SK-N-SH (cell line): ENCODE results near the gene SLC22A4. TPM values are rescaled to one million over a fixed set of nuclear protein-coding genes. Genes with fewer than 3 reads are reported as not detected.

Source experiments
- CTCF ChIA-PET: fragments of 300-600, 350-600 bp; formaldehyde crosslinking; extraction: SDS; loops from one replicate; lab custom pipeline; 2021; lab: Yijun Ruan, JAX
- POLR2A ChIA-PET: fragments of 350-600 bp; sonication (Branson Sonifier 250); formaldehyde crosslinking; extraction: SDS; loops from one replicate; lab custom pipeline; 2020; ENCODE audit warnings: antibody characterized with exemption, inconsistent platforms; lab: Yijun Ruan, JAX
- DNase-seq: peaks from one replicate; pipeline ENCODE4 v3.0.0; 2012
- H2AFZ ChIP-seq: fragments of 200-600 bp; sonication (generic); 2 replicates; pipeline ENCODE4 v1.8.1; 2016; ENCODE audit warnings: antibody characterized with exemption, mild to moderate bottlenecking, low read depth
- H3F3A ChIP-seq: fragments of 200-600 bp; sonication (generic); replicated peaks from 2 replicates; pipeline ENCODE3; 2016; ENCODE audit warnings: antibody characterized with exemption, mild to moderate bottlenecking; ENCODE audit not compliant: insufficient read depth
- H3K27ac ChIP-seq, 2 experiments: fragments of 200-500 bp in 1 of 2; fragments of 200-600 bp in 1 of 2; sonication (Bioruptor generic) in 1 of 2; sonication (generic), shearing (Covaris generic) in 1 of 2; 2 replicates each; pipeline versions ENCODE4 v1.5.1 to v1.6.1; 2014 to 2016; ENCODE audit warnings: low read depth in 2 of 2, inconsistent platforms in 1 of 2, low read length in 1 of 2, mild to moderate bottlenecking in 1 of 2, mixed read lengths in 1 of 2
- H3K27me3 ChIP-seq: fragments of 200-600 bp; sonication (generic), shearing (Covaris generic); 2 replicates; pipeline ENCODE4 v1.6.1; 2016; ENCODE audit warnings: mixed run types; ENCODE audit not compliant: insufficient read depth
- H3K36me3 ChIP-seq, 2 experiments: fragments of 200-500 bp in 1 of 2; fragments of 200-600 bp in 1 of 2; sonication (Bioruptor generic) in 1 of 2; sonication (generic) in 1 of 2; replicated peaks in 1 of 2; 2 replicates each; pipeline versions ENCODE3 to v1.5.1; 2014 to 2016; ENCODE audit warnings: low read length in 1 of 2, mild to moderate bottlenecking in 1 of 2; ENCODE audit not compliant: insufficient read depth in 2 of 2, control insufficient read depth in 1 of 2
- H3K4me1 ChIP-seq, 2 experiments: fragments of 200-500 bp in 1 of 2; fragments of 200-600 bp in 1 of 2; sonication (Bioruptor generic) in 1 of 2; sonication (generic), shearing (Covaris generic) in 1 of 2; 2 replicates each; pipeline versions ENCODE4 v1.5.1 to v1.6.1; 2014 to 2016; ENCODE audit warnings: low read depth in 1 of 2, low read length in 1 of 2, mixed run types in 1 of 2; ENCODE audit not compliant: insufficient read depth in 2 of 2, control insufficient read depth in 1 of 2
- H3K4me2 ChIP-seq: fragments of 200-600 bp; sonication (generic), shearing (Covaris generic); 2 replicates; pipeline ENCODE4 v1.6.1; 2017; ENCODE audit warnings: mixed run types
- H3K4me3 ChIP-seq, 2 experiments: fragments of 200-500 bp in 1 of 2; fragments of 200-600 bp in 1 of 2; sonication (Bioruptor generic) in 1 of 2; sonication (generic), shearing (Covaris generic) in 1 of 2; 2 replicates each; pipeline versions ENCODE4 v1.5.1 to v1.8.1; 2014 to 2016; ENCODE audit warnings: low read depth in 2 of 2, inconsistent platforms in 1 of 2, low read length in 1 of 2, mild to moderate bottlenecking in 1 of 2, mixed read lengths in 1 of 2, moderate library complexity in 1 of 2
- H3K79me2 ChIP-seq: fragments of 200-600 bp; sonication (generic); 2 replicates; pipeline ENCODE4 v1.8.1; 2017; ENCODE audit warnings: mild to moderate bottlenecking; ENCODE audit not compliant: insufficient read depth
- H3K9ac ChIP-seq: fragments of 200-600 bp; sonication (generic); 2 replicates; pipeline ENCODE4 v1.6.1; 2017; ENCODE audit warnings: mixed run types
- H3K9me2 ChIP-seq: fragments of 200-600 bp; sonication (generic); 2 replicates; pipeline ENCODE4 v1.6.1; 2017; ENCODE audit warnings: mixed run types
- H3K9me3 ChIP-seq: fragments of 200-600 bp; sonication (generic); 2 replicates; pipeline ENCODE4 v1.6.1; 2017; ENCODE audit warnings: mixed run types, mild to moderate bottlenecking, moderate library complexity
- H4K20me1 ChIP-seq: fragments of 200-600 bp; sonication (generic); 2 replicates; pipeline ENCODE4 v1.6.1; 2017; ENCODE audit warnings: mild to moderate bottlenecking, mixed run types; ENCODE audit not compliant: insufficient read depth
- CHD2 ChIP-seq: fragments of 150-350 bp; IDR thresholded peaks from 2 replicates; pipeline ENCODE4 v1.6.1; 2018; ENCODE audit warnings: low read length; ENCODE audit not compliant: partially characterized antibody
- CTCF ChIP-seq: fragments of 200-600 bp; sonication (generic); IDR thresholded peaks from 2 replicates; pipeline ENCODE4 v1.6.1; 2017; ENCODE audit warnings: antibody characterized with exemption, mild to moderate bottlenecking, moderate library complexity
- FOXJ3 ChIP-seq: sonication (generic); formaldehyde crosslinking; IDR thresholded peaks from 2 replicates; pipeline ENCODE4 v1.5.1; 2020; ENCODE audit warnings: mild to moderate bottlenecking, missing genetic modification reagents
- FOXM1 ChIP-seq: IDR thresholded peaks from 2 replicates; pipeline ENCODE4 v1.4.0; 2012; ENCODE audit warnings: low read depth, mild to moderate bottlenecking
- GABPA ChIP-seq: IDR thresholded peaks from 2 replicates; pipeline ENCODE4 v1.4.0; 2012; ENCODE audit warnings: low read depth, mild to moderate bottlenecking
- GATA2 ChIP-seq: sonication (generic); formaldehyde crosslinking; IDR thresholded peaks from 2 replicates; pipeline ENCODE4 v1.5.0; 2020; ENCODE audit warnings: mild to moderate bottlenecking, missing genetic modification reagents
- IRF3 ChIP-seq: fragments of 150-350 bp; IDR thresholded peaks from 2 replicates; pipeline ENCODE4 v1.6.1; 2016; ENCODE audit warnings: mild to moderate bottlenecking, low read depth, low read length
- JUND ChIP-seq: IDR thresholded peaks from 2 replicates; pipeline ENCODE4 v1.4.0; 2012
- MEF2A ChIP-seq: IDR thresholded peaks from 2 replicates; pipeline ENCODE4 v1.4.0; 2012; ENCODE audit warnings: low read depth, borderline replicate concordance
- NRF1 ChIP-seq: IDR thresholded peaks from 2 replicates; pipeline ENCODE4 v1.6.1; 2012; ENCODE audit warnings: low read depth, mild to moderate bottlenecking, low read length
- POLR2AphosphoS5 ChIP-seq: IDR thresholded peaks from 2 replicates; pipeline ENCODE4 v1.6.1; 2012; ENCODE audit warnings: low read depth, low read length
- REST ChIP-seq: IDR thresholded peaks from 2 replicates; pipeline ENCODE4 v1.6.1; 2012; ENCODE audit warnings: mild to moderate bottlenecking, low read depth, low read length, moderate library complexity
- RFX5 ChIP-seq: IDR thresholded peaks from 2 replicates; pipeline ENCODE4 v1.6.1; 2012; ENCODE audit warnings: mild to moderate bottlenecking, improper control_type of control experiment, low read length
- SMC3 ChIP-seq: IDR thresholded peaks from 2 replicates; pipeline ENCODE4 v1.6.1; 2012; ENCODE audit warnings: low read depth, low read length, improper control_type of control experiment
- TEAD4 ChIP-seq: IDR thresholded peaks from 2 replicates; pipeline ENCODE4 v1.4.0; 2012; ENCODE audit warnings: mild to moderate bottlenecking, borderline replicate concordance; ENCODE audit not compliant: insufficient read depth
- USF1 ChIP-seq: IDR thresholded peaks from 2 replicates; pipeline ENCODE4 v1.4.0; 2012; ENCODE audit warnings: low read depth, borderline replicate concordance
- USF2 ChIP-seq: fragments of 150-350 bp; IDR thresholded peaks from 2 replicates; pipeline ENCODE4 v1.6.1; 2017; ENCODE audit warnings: antibody characterized with exemption, low read length, low read depth, borderline replicate concordance
- YY1 ChIP-seq: IDR thresholded peaks from 2 replicates; pipeline ENCODE4 v1.4.0; 2012; ENCODE audit warnings: low read depth, mild to moderate bottlenecking
- ZBTB33 ChIP-seq: IDR thresholded peaks from 2 replicates; pipeline ENCODE4 v1.4.0; 2012; ENCODE audit warnings: low read depth, borderline replicate concordance
- WGBS: methylation state at CpG from one replicate; pipeline ENCODE4 v1.1.6; 2017; ENCODE audit warnings: low lambda C conversion rate; 5-methylcytosine and 5-hydroxymethylcytosine counted together
- polyA plus RNA-seq, 3 experiments: library from polyadenylated mRNA; depleted of rRNA; stranded (reverse); fragments of >200 nt; gene quantifications; 2 replicates each; pipeline ENCODE4 v1.2.3, GENCODE V29; 2012

SLC22A4 gene
- polyA plus RNA-seq, 1 of the 3 experiments (the other 2 are of a cell fraction): 3.3 TPM

- WGBS: 83% methylated on average over 2 of the region's 3 CpGs
- H2AFZ ChIP-seq: no peak overlapping the region
- TF ChIP-seq SMC3: no peak
- no peak for TF ChIP-seq YY1
- no peak for TF ChIP-seq JUND
- no peak for TF ChIP-seq CHD2
- TF ChIP-seq CTCF: no peak
- no peak for TF ChIP-seq REST
- TF ChIP-seq IRF3: no peak
- TF ChIP-seq POLR2AphosphoS5: no peak
- TF ChIP-seq FOXM1: no peak
- TF ChIP-seq USF2: no peak
- no peak for TF ChIP-seq MEF2A
- TF ChIP-seq NRF1: no peak
- TF ChIP-seq ZBTB33: no peak
- TF ChIP-seq GATA2 (CRISPR knock-in tag): no peak
- TF ChIP-seq USF1: no peak
- no peak for TF ChIP-seq FOXJ3
- TF ChIP-seq TEAD4: no peak
- TF ChIP-seq GABPA: no peak
- TF ChIP-seq RFX5: no peak
- H3K36me3 ChIP-seq: peaks cover 0 to 2% of the 10 kb centered on the region in 2 experiments
- no peak overlapping the region for H3K27ac ChIP-seq
- H3F3A ChIP-seq: no peaks in the 10 kb centered on the region
- no peaks in the 10 kb centered on the region for H3K9me3 ChIP-seq
- H3K9me2 ChIP-seq: no peaks in the 10 kb centered on the region
- no peaks in the 10 kb centered on the region for H3K79me2 ChIP-seq
- no peaks in the 10 kb centered on the region for H4K20me1 ChIP-seq
- CTCF ChIA-PET: no interaction called here
- H3K9ac ChIP-seq: no peak overlapping the region
- no peak overlapping the region for H3K4me2 ChIP-seq
- H3K4me3 ChIP-seq: no peak overlapping the region
- H3K4me1 ChIP-seq: no peaks in the 10 kb centered on the region
- no peaks in the 10 kb centered on the region for H3K27me3 ChIP-seq
- no peak for DNase-seq
- POLR2A ChIA-PET: interaction anchor here (0.9 kb wide), 1 partner anchor 61 kb away, joined by 3 read pairs; the partner anchor contains the start of gene SLC22A4
These were observed 61.1 kb downstream of the SLC22A4 start for GRCh38 chr5:132355140-132355765.
